Measurements from ENCODE around the gene IFI6.
"Not testable (repeated sequence)": the region's sequence is repeated elsewhere in the genome, so short reads cannot be mapped to it uniquely, and the experiment has no call there.

The IFI6 gene

DNA sequence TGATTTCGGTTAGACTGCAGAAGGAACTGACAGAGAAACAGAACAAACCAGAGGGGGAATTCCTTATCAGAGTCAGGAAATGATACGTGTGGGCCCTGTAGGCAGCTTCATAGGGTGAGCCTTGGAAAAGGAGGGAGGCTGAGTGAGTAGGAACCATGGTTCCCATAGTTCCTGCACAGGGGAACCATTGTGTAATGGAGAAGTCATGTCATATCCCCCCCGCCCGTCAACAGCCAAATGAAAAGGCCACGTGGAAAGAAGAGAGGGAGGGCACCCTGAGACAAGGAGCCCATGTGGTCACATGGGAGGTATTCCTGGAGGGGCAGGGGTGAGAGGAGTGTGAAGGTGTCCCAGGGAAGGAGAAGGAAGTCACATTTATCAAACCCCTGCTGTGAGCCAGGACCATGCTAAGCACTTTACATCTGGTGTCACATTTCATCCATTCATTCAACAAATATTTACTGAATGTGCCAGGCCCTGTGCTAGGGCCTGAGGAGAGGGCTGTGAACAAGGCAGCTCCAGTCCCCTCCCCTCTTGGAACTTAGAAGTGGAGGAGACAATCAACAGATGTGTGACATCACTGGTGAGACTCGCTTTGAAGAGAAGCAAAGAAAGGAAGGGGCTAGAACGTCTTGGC lies 21.3 kb downstream of the IFI6 start:
- no peak overlapping the region for H3K4me3 ChIP-seq (ENCODE audit: low read length)
- no peak for TF ChIP-seq ZNF274 (IDR thresholded peaks at IDR 0.05; ENCODE audit: low read depth, low read length)

GRCh38 chr1:27650171-27650538 lies 21.8 kb downstream of the IFI6 start:
- TF ChIP-seq ZNF274 (IDR thresholded peaks at IDR 0.05; ENCODE audit: low read depth, low read length) = no peak
- H3K4me3 ChIP-seq (ENCODE audit: low read length) = no peak overlapping the region

- H3K4me3 ChIP-seq (ENCODE audit: low read length) = no peak overlapping the region
- no peak for TF ChIP-seq ZNF274 (IDR thresholded peaks at IDR 0.05; ENCODE audit: low read depth, low read length)
Measured at GRCh38 chr1:27649306-27649635, 22.7 kb downstream of the IFI6 start.

- TF ChIP-seq ZNF274 (IDR thresholded peaks at IDR 0.05; ENCODE audit: low read depth, low read length) = no peak
Measured at GRCh38 chr1:27648602-27649305, 23.2 kb downstream of the IFI6 start.

DNA sequence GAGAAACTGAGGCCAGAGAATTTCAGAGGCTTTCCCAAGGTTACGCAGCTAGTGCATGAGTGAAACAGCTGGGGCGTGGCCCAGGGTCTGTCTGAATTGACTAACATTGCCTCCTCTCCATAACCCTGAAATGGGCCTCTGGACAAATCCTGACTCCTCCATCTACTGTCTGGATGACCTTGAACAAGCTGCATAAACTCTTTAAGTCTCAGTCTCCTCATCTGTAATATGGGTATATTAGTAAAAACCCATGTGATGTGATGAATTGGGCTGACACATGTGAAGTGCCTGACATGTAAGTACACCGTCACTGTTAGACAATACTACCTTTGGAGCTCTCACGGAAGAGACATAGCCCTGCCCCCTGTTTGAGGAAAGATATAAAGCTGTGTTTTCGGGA lies 24.7 kb downstream of the IFI6 start:
- TF ChIP-seq ZNF274 (IDR thresholded peaks at IDR 0.05; ENCODE audit: low read depth, low read length) = no peak

More at GRCh38 chr1:27648602-27649305, 23.2 kb downstream of the IFI6 start:
- no peak overlapping the region for H3K4me3 ChIP-seq (ENCODE audit: low read length)

DNA sequence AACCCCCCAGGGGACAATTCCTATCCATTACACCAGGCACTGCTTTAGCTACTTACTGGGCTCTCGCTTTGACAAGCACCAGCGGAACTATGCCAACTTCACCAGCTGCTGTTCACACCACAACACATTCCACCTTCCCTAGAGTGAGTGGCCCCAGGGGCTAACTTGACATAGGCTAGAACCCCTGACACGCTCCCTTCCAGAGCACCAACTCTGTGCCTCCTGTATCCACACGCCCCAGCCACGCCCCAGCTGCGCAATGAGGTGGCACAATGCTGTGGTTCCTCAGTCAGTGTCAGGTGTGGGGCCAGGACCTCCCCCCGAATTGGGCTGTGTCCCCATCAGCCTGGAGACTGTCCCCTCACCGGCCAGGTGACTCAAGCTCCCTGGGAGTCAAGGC lies 25.3 kb downstream of the IFI6 start:
- no peak for TF ChIP-seq ZNF274 (IDR thresholded peaks at IDR 0.05; ENCODE audit: low read depth, low read length)
- no peak overlapping the region for H3K4me3 ChIP-seq (ENCODE audit: low read length)

More for the DNA sequence above, 24.7 kb downstream of the IFI6 start:
- H3K4me3 ChIP-seq (ENCODE audit: low read length) = no peak overlapping the region

- no peak overlapping the region for H3K4me3 ChIP-seq (ENCODE audit: low read length)
Measured at GRCh38 chr1:27645071-27645415, 26.9 kb downstream of the IFI6 start.

DNA sequence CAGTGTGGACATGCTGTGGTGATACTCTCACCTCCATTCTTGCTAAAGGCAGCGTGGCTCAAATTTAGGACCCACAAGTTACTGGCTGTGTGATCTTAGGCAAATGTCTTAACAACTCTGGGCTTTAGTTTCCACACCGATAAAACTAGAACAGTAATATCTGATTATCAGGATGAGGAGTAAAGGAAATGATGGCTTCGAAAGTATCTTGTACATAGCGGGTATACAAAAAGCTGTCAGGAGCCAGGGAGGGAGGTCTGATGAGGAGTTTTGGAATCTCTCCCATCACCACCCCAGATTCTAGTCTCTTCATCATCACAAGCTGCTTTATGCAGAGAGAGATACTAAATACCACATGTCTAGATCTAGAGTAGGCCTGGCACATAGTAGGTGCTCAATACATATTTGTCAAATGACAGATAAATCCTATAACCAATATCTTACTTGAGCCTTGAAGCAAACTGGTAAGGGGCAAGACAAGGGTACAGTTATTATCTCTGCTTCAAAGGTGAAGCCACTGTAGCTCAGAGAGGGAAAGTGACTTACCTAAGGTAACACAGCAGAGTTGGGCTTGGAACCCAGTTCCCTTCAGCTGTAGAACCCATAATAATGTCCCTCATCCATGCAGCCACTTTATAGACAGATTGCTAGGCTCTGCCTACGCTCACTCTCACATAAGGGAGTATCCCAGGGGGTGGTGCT lies 27.5 kb downstream of the IFI6 start:
- TF ChIP-seq ZNF274 (IDR thresholded peaks at IDR 0.05; ENCODE audit: low read depth, low read length) = no peak
- H3K4me3 ChIP-seq (ENCODE audit: low read length) = no peak overlapping the region

More at GRCh38 chr1:27645071-27645415, 26.9 kb downstream of the IFI6 start:
- TF ChIP-seq ZNF274 (IDR thresholded peaks at IDR 0.05; ENCODE audit: low read depth, low read length) = no peak

DNA sequence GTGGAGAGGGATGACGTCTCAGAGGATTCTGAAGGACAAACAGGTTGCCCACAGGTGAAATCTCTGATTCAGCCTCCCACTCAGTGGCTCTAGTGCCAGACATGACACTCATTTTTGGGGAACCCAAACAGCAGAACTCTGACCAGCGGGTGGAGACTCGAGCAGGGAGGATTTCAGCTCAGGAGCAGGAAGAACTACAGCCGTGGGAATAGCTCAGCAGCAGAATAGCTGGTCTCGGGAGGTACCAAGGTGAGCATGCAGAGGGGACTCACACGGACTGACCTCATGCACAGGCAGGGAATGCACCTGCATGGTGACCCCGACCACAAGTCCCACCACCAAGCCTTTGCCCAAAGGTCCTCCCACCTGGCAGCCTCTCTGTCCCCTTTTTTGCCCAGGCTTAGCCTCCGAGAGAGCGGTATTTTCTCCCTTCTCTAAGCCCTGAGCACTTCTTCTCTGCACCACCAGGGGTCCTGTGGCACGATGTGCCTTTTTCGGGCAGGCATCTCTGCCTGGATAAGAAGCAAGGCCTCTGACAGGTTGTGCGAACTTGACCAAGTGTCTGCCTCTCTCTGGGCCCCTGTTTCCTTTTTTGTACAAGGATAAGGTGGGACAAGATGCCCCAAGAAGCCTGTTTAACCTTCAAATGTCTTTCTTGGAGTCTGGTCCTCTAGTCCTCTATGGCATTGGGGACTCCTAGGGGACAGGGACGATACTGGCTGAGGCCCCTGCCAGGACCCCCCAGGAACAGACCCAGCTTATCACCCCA lies 28.2 kb downstream of the IFI6 start:
- H3K4me3 ChIP-seq (ENCODE audit: low read length) = no peak overlapping the region
- no peak for TF ChIP-seq ZNF274 (IDR thresholded peaks at IDR 0.05; ENCODE audit: low read depth, low read length)

DNA sequence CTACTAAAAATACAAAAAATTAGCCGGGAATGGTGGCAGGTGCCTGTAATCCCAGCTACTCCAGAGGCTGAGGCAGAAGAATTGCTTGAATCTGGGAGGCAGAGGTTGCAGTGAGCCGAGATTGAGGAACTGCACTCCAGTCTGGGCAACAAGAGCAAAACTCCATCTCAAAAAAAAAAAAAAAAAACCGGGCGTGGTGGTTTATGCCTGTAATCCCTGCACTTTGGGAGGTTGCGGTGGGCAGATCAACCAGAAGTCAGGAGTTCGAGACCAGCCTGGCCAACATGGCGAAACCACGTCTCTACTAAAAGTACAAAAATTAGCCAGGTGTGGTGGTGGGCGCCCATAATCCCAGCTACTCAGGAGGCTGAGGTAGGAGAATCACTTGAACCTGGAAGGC lies 31.5 kb downstream of the IFI6 start:
- not testable (repeated sequence) for H3K4me3 ChIP-seq (ENCODE audit: low read length)

DNA sequence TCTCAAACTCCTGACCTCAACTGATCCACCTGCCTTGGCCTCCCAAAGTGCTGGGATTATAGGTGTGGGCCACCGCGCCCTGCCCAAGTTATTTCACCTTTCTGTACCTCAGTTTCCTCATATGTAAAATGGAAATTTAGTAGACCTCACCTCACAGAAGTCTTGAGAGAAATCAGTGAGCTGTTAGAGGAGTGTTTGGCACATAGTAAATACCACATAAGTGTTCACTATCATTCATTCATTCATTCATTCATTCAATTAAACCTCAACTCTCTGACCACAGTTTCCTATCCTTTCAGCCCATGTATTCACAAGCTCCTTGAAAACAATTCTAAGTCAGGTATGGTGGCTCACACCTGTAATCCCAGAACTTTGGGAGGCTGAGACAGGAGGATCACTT lies 33.2 kb downstream of the IFI6 start:
- no peak overlapping the region for H3K4me3 ChIP-seq (ENCODE audit: low read length)
- TF ChIP-seq ZNF274 (IDR thresholded peaks at IDR 0.05; ENCODE audit: low read depth, low read length) = no peak

DNA sequence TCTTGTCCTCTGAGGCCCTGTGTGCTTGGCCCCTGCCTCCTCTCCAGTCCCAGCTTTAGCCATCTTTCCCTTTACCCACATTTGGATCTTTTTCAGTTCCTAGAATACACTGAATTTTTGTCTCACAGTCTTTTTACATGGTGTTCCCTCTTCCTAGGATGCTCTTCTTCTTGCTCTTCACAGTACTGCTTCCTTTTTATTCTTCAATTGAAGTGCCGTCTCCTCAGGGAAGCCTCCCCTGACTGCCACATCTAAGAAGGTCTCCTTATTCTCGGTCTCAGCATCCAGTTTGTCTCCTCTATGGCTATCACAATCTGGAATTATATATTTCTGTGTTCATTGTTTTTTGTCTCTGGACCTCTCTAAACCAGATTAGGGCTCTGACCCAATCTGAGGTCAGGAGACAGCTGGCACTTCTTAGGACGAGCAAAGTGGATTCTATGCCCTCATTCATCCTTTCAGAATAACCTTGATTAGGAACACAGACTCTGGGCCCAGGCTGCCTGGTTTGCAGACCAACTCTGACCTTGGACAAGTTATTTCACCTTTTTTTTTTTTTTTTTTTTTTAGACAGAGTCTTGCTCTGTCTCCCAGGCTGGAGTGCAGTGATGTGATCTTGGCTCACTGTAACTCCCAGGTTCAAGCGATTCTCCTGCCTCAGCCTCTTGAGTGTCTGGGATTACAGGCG lies 33.8 kb downstream of the IFI6 start:
- H3K4me3 ChIP-seq (ENCODE audit: low read length) = no peak overlapping the region
- no peak for TF ChIP-seq ZNF274 (IDR thresholded peaks at IDR 0.05; ENCODE audit: low read depth, low read length)

DNA sequence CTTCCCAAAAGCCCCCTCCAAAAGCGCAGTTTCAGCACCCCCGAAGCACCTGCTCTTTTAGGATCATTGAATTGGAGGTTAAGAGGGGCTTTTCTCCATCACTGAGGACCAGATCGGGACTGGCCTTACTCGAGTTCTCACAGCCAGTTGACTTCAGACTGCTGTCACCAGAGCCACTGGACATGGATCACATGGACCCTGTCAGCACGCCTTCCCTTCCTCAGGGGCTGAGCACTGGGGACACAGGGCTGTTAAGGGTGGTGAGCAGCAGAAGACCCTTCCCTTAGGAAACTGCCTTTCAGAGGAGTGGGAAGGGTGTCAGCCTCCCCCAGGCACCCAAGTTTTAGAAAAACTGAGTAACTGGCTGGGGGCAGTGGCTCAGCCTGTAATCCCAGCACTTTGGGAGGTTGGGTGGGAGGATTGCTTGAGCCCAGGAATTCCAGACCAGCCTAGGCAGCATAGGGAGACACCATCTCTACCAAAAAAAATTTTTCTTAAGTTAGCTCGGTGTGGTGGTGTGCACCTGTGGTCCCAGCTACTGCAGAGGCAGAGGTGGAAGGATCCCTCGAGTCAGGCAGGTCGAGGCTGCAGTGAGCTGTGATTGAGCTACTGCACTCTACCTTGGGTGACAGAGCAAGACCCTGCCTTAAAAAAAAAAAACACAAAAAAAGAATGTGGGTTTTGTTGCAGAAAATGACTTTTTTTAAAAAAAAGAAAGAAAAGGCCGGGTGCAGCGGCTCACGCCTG lies 36.4 kb downstream of the IFI6 start:
- TF ChIP-seq ZNF274 (IDR thresholded peaks at IDR 0.05; ENCODE audit: low read depth, low read length) = no peak
- no peak overlapping the region for H3K4me3 ChIP-seq (ENCODE audit: low read length)
